GM06990 (cell line): Measurements from ENCODE around the gene ZNF563.
"Not testable (repeated sequence)": the region's sequence is repeated elsewhere in the genome, so short reads cannot be mapped to it uniquely, and the experiment has no call there.

Experiments used
- DNase-seq: peaks from one replicate; pipeline ENCODE4 v3.0.0-alpha.2; 2011; ENCODE audit not compliant: insufficient read length; ENCODE audit errors: extremely low read depth
- H3K27me3 ChIP-seq: replicated peaks from 2 replicates; pipeline ENCODE4 v1.6.0; 2011; ENCODE audit warnings: low read length; ENCODE audit not compliant: control insufficient read depth, insufficient read depth
- H3K36me3 ChIP-seq: 2 replicates; pipeline ENCODE4 v1.5.1; 2011; ENCODE audit warnings: low read length; ENCODE audit not compliant: control insufficient read depth, insufficient read depth
- H3K4me3 ChIP-seq: replicated peaks from 2 replicates; pipeline ENCODE4 v1.5.1; 2011; ENCODE audit warnings: low read depth, mild to moderate bottlenecking, control low read depth, low read length
- TF ChIP-seq, protein P1 (sequence below): IDR thresholded peaks from 2 replicates; pipeline ENCODE4 v1.5.1; 2011; ENCODE audit warnings: low read length, control low read depth, mild to moderate bottlenecking, inconsistent platforms; ENCODE audit not compliant: insufficient read depth, poor library complexity, severe bottlenecking

ZNF563 gene

DNA sequence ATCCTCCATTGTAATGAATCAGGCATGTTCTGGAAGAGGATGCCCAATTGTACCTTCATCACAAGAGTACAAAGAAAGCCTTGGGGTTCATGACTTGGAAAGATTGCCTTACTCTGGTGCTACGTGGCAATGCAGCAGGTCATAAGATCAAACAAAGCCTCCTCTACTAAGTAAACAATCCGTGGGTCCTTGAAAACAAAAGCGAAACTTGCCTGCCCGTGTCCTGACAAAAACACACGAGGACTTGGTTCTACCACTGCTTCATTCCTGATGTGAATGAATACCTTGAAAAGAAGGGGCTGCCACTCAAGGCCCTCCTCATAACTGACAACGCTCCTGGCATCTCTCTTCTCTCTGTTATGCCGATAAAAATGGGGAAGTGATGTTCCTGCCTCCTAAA lies 18.9 kb downstream of the ZNF563 start:
- TF ChIP-seq, protein P1, sequence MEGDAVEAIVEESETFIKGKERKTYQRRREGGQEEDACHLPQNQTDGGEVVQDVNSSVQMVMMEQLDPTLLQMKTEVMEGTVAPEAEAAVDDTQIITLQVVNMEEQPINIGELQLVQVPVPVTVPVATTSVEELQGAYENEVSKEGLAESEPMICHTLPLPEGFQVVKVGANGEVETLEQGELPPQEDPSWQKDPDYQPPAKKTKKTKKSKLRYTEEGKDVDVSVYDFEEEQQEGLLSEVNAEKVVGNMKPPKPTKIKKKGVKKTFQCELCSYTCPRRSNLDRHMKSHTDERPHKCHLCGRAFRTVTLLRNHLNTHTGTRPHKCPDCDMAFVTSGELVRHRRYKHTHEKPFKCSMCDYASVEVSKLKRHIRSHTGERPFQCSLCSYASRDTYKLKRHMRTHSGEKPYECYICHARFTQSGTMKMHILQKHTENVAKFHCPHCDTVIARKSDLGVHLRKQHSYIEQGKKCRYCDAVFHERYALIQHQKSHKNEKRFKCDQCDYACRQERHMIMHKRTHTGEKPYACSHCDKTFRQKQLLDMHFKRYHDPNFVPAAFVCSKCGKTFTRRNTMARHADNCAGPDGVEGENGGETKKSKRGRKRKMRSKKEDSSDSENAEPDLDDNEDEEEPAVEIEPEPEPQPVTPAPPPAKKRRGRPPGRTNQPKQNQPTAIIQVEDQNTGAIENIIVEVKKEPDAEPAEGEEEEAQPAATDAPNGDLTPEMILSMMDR = no peak
- Histone ChIP-seq H3K36me3 (peaks cover 3% of the 10 kb centered on the region), H3K27me3 (no peaks in the 10 kb centered on the region), H3K4me3 (no peak overlapping the region)
- DNase-seq = no peak

DNA sequence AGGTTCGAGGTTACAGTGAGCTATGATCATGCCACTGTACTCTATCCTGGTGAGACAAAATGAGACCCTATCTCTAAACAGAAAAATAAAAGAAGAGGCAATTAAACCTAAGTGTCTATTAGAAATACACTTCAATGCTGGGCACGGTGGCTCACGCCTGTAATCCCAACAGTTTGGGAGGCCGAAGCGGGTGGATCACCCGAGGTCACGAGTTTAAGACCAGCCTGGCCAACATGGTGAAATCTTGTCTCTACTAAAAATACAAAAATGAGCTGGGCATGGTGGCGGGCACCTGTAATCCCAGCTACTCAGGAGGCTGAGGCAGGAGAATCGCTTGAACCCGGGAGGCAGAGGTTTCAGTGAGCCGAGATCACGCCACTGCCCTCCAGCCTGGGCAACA lies 24.5 kb downstream of the ZNF563 start:
- DNase-seq, H3K27me3 ChIP-seq, H3K36me3 ChIP-seq, H3K4me3 ChIP-seq: not testable (repeated sequence)

DNA sequence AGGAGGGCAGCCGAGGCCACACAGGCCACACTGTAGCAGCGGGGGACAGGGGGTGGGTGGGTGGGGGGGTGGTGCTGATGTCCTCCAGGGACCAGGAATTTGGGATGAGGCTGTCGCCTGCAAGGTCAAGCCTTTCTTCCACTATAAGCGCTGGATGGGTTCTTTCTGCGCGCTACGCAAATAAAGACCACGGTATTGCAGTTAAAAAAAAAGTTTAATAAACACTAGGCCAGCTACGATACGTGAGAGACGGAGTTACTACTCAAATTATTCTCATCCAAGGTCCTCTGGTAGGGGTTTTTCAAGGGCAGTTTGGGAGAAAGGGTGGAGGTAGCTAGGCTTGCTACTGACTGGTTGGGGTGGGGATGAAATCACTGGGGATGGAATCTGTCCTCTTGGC lies 38.2 kb downstream of the ZNF563 start:
- TF ChIP-seq, protein P1 = no peak

DNA sequence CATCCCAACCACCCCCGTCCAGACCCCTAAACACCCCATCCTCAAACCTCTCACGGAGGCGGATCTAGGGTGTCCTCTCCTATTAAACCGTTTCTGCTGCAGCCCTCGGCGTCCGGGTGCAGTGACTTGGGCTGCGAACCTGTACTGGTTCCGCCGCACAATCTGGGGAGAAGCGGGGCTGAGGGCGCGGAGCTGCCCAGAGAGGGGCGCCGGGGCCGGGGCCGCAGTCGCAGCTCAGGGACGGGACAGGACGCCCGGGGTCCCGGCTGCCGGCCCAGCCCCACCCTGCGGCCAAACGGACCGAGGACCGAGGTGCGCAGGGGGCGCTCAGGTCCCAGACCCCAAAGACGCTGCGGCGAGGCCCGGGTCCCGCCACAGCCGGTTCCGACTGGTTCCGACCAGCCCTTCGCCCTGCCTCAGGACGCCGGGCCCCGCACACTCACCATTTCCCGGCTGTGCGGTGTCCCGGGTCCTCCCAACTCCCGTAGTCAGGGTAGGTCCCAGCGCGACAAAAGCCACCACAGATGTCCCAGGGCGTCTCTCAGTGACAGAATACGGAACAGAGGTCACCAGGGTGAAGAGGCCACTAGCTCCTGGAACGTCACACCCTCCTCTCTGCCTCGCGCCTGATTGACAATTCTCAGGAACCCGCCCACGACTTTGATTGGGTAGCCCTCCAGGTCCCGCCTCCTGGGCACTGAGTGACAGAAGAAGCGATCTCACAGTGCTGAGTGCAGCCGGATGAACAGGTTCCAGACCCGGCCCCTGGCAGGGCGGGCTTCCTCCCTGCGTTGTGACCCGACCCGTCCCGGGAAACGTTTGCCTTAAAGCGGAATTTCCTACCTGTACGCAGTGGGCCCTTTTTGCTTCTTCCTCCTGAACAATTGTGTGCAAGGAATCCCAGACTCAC lies 38.9 kb downstream of the ZNF563 start, which contains the start of gene ZNF44:
TSS of gene ZNF44 (minus strand) at position 635 of the 910 bp plus-strand sequence. CDS start at position 446, 189 bp downstream.
- TF ChIP-seq, protein P1 = no peak
- DNase-seq = peak; percentile 90
- H3K4me3 ChIP-seq = peak within 1 kb of the TSS; percentile 78
- no peaks in the 10 kb centered on the region for H3K27me3 ChIP-seq
- no peaks in the 10 kb centered on the region; the same call in 1 of the 2 replicates for H3K36me3 ChIP-seq

More for the DNA sequence above, 38.2 kb downstream of the ZNF563 start:
- no peaks in the 10 kb centered on the region; the same call in 1 of the 2 replicates for H3K36me3 ChIP-seq
- H3K27me3 ChIP-seq = no peaks in the 10 kb centered on the region
- peak overlapping the region; percentile 78 for H3K4me3 ChIP-seq
- no peak for DNase-seq

DNA sequence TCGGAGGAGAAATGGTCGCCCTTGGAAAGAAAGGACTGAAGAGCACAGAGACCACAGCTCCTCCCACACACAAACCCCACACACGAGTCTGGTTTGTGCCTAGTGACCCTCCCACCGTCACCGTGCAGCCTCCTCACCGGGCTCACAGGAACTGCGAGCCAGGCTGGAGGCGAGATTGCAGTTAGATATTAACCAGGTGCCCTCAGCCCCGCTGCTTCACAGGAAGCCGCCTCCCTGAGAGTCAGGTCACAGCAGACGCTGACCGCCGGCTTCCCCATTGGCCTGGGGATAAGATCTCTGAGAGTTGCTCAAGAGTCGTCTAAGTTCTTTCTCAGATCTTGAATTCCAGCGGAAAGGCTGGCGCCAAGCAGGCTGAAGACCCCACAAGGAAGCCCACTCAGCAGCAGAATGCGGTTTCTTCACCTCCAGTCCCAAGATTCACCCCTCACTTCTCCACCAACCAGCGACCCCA lies 39.6 kb downstream of the ZNF563 start:
- Histone ChIP-seq H3K4me3 (peak overlapping the region; percentile 78), H3K36me3 (no peaks in the 10 kb centered on the region; the same call in 1 of the 2 replicates), H3K27me3 (no peaks in the 10 kb centered on the region)
- TF ChIP-seq, protein P1 = no peak
- DNase-seq = peak; percentile 72

DNA sequence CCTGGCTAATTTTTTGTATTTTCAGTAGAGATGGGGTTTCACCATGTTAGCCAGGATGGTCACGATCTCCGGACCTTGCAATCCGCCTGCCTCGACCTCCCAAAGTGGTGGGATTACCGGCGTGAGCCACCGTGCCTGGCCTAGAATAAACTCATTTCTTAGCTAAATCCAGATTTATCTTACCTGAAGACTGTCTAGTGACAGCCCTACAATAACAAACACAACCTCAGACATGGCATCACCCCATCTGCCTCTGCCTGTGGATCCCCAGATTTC lies 43.7 kb downstream of the ZNF563 start:
- H3K4me3 ChIP-seq = no peak overlapping the region
- no peaks in the 10 kb centered on the region; the same call in 1 of the 2 replicates for H3K36me3 ChIP-seq
- H3K27me3 ChIP-seq = no peaks in the 10 kb centered on the region
- DNase-seq = no peak
- TF ChIP-seq, protein P1 = no peak
